Mesenchymal stem cell (in vitro differentiated cells and primary cell): Measurements from ENCODE around the gene RAX.
"Not testable (repeated sequence)": the region's sequence is repeated elsewhere in the genome, so short reads cannot be mapped to it uniquely, and the experiment has no call there.

ENCODE experiments used
- DNase-seq: peaks from one replicate; pipeline ENCODE4 v3.0.0-alpha.2; 2013
- H2AFZ ChIP-seq: one replicate; pipeline ENCODE4 v1.6.1; 2013; ENCODE audit warnings: low read depth, mild to moderate bottlenecking, control low read depth, inconsistent platforms, low read length, moderate library complexity
- H2AK5ac ChIP-seq: 2 replicates; pipeline ENCODE4 v1.6.1; 2013; ENCODE audit warnings: low read length, moderate library complexity, mild to moderate bottlenecking, inconsistent platforms; ENCODE audit not compliant: severe bottlenecking
- H2BK120ac ChIP-seq: one replicate; pipeline ENCODE4 v1.6.1; 2013; ENCODE audit warnings: low read depth, mild to moderate bottlenecking, inconsistent platforms, low read length, moderate library complexity
- H2BK12ac ChIP-seq, 2 experiments: one replicate each; pipeline ENCODE4 v1.6.1; 2013; ENCODE audit warnings: inconsistent platforms in 2 of 2, low read length in 2 of 2, mild to moderate bottlenecking in 2 of 2, moderate library complexity in 2 of 2, control low read depth in 1 of 2
- H2BK15ac ChIP-seq: one replicate; pipeline ENCODE4 v1.6.1; 2013; ENCODE audit warnings: mild to moderate bottlenecking, low read depth, inconsistent platforms; ENCODE audit not compliant: poor library complexity, severe bottlenecking
- H2BK5ac ChIP-seq: 2 replicates; pipeline ENCODE4 v1.6.1; 2013; ENCODE audit warnings: low read depth, mild to moderate bottlenecking, low read length, control low read depth, inconsistent platforms; ENCODE audit not compliant: poor library complexity, severe bottlenecking
- H3K14ac ChIP-seq, 2 experiments: one replicate each; pipeline ENCODE4 v1.6.1; 2013; ENCODE audit warnings: inconsistent platforms in 2 of 2, low read length in 2 of 2, control low read depth in 1 of 2, mild to moderate bottlenecking in 1 of 2, moderate library complexity in 1 of 2
- H3K18ac ChIP-seq, 2 experiments: one replicate each; pipeline ENCODE4 v1.6.1; 2013; ENCODE audit warnings: inconsistent platforms in 2 of 2, low read length in 2 of 2, control low read depth in 1 of 2, low read depth in 1 of 2, mild to moderate bottlenecking in 1 of 2
- H3K23ac ChIP-seq, 2 experiments: one replicate each; pipeline ENCODE4 v1.6.1; 2013; ENCODE audit warnings: inconsistent platforms in 2 of 2, low read length in 2 of 2, mild to moderate bottlenecking in 2 of 2, moderate library complexity in 2 of 2, control low read depth in 1 of 2
- H3K27ac ChIP-seq: 2 replicates; pipeline ENCODE4 v1.5.1; 2013; ENCODE audit warnings: mild to moderate bottlenecking, moderate library complexity, low read length, control low read depth, inconsistent platforms; ENCODE audit not compliant: poor library complexity, severe bottlenecking
- H3K27me3 ChIP-seq, 2 experiments: 2 replicates each; pipeline versions ENCODE4 v1.6.1 to v1.7.0; 2013; ENCODE audit warnings: low read length in 2 of 2, mild to moderate bottlenecking in 2 of 2, moderate library complexity in 2 of 2, control low read depth in 1 of 2, inconsistent platforms in 1 of 2; ENCODE audit not compliant: control insufficient read depth in 1 of 2, insufficient read depth in 1 of 2
- H3K36me3 ChIP-seq, 2 experiments: 2 replicates each; pipeline versions ENCODE4 v1.6.1 to v1.7.0; 2013; ENCODE audit warnings: low read length in 2 of 2, control low read depth in 1 of 2, inconsistent platforms in 1 of 2, low read depth in 1 of 2, mild to moderate bottlenecking in 1 of 2; ENCODE audit not compliant: insufficient read depth in 2 of 2, control insufficient read depth in 1 of 2
- H3K4ac ChIP-seq, 2 experiments: one replicate each; pipeline ENCODE4 v1.6.1; 2013; ENCODE audit warnings: inconsistent platforms in 2 of 2, low read length in 2 of 2, mild to moderate bottlenecking in 2 of 2, moderate library complexity in 2 of 2, control low read depth in 1 of 2, low read depth in 1 of 2
- H3K4me1 ChIP-seq: 2 replicates; pipeline ENCODE4 v1.6.1; 2013; ENCODE audit warnings: low read depth, low read length, control low read depth; ENCODE audit not compliant: control insufficient read depth, insufficient read depth
- H3K4me2 ChIP-seq: 2 replicates; pipeline ENCODE4 v1.6.1; 2013; ENCODE audit warnings: low read length, mild to moderate bottlenecking, inconsistent platforms; ENCODE audit not compliant: poor library complexity, severe bottlenecking
- H3K4me3 ChIP-seq, 2 experiments: 2 replicates each; pipeline versions ENCODE4 v1.5.1 to v1.7.0; 2013; ENCODE audit warnings: low read length in 2 of 2, mild to moderate bottlenecking in 2 of 2, control low read depth in 1 of 2, low read depth in 1 of 2; ENCODE audit not compliant: insufficient read depth in 1 of 2
- H3K79me1 ChIP-seq: replicated peaks from 2 replicates; pipeline ENCODE4 v1.6.1; 2013; ENCODE audit warnings: mild to moderate bottlenecking, control low read depth, low read length, inconsistent platforms; ENCODE audit not compliant: poor library complexity, severe bottlenecking
- H3K9ac ChIP-seq: 2 replicates; pipeline ENCODE4 v1.7.0; 2013; ENCODE audit warnings: mild to moderate bottlenecking, low read length, moderate library complexity
- H3K9me3 ChIP-seq: 2 replicates; pipeline ENCODE4 v1.7.0; 2013; ENCODE audit warnings: mild to moderate bottlenecking, low read length; ENCODE audit not compliant: control insufficient read depth
- H4K8ac ChIP-seq: one replicate; pipeline ENCODE4 v1.6.1; 2013; ENCODE audit warnings: inconsistent platforms, mild to moderate bottlenecking, low read length, moderate library complexity
- H4K91ac ChIP-seq: one replicate; pipeline ENCODE4 v1.6.1; 2013; ENCODE audit warnings: mild to moderate bottlenecking, low read length, inconsistent platforms
- WGBS: methylation state at CpG from one replicate; pipeline ENCODE4 v1.1.7; 2013; ENCODE audit warnings: mixed read lengths; 5-methylcytosine and 5-hydroxymethylcytosine counted together

Gene RAX

DNA sequence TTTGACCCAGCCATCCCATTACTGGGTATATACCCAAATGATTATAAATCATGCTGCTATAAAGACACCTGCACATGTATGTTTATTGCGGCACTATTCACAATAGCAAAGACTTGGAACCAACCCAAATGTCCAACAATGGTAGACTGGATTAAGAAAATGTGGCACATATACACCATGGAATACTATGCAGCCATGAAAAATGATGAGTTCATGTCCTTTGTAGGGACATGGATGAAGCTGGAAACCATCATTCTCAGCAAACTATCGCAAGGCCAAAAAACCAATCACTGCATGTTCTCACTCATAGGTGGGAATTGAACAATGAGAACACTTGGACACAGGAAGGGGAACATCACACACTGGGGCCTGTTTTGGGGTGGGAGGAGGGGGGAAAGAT, 11.0 kb downstream of the RAX start:
- peaks cover 47 to 48% of the 10 kb centered on the region in 2 experiments for H3K27me3 ChIP-seq
- not testable (repeated sequence) for H2BK12ac ChIP-seq, H3K9me3 ChIP-seq, H4K8ac ChIP-seq, H2AK5ac ChIP-seq, H2BK120ac ChIP-seq, H3K23ac ChIP-seq, H3K9ac ChIP-seq, H2AFZ ChIP-seq, H3K4me1 ChIP-seq, H4K91ac ChIP-seq, H3K18ac ChIP-seq, H3K27ac ChIP-seq, H3K4ac ChIP-seq, H3K14ac ChIP-seq, H3K36me3 ChIP-seq, H2BK15ac ChIP-seq, H3K4me3 ChIP-seq, DNase-seq, H3K4me2 ChIP-seq, H3K79me1 ChIP-seq, H2BK5ac ChIP-seq
- 70% methylated on average over 1 of the region's 2 CpGs for WGBS

DNA sequence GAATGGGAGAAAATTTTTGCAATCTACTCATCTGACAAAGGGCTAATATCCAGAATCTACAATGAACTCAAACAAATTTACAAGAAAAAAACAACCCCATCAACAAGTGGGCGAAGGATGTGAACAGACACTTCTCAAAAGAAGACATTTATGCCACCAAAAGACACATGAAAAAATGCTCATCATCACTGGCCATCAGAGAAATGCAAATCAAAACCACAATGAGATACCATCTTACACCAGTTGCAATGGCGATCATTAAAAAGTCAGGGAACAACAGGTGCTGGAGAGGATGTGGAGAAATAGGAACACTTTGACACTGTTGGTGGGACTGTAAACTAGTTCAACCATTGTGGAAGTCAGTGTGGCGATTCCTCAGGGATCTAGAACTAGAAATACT, 11.4 kb downstream of the RAX start:
- H3K36me3 ChIP-seq, H2BK15ac ChIP-seq, H3K4ac ChIP-seq, H3K18ac ChIP-seq, H3K23ac ChIP-seq, H3K4me3 ChIP-seq, H2BK120ac ChIP-seq, H3K9me3 ChIP-seq, DNase-seq, H3K4me2 ChIP-seq, H3K4me1 ChIP-seq, H4K8ac ChIP-seq, H2AFZ ChIP-seq, H4K91ac ChIP-seq, H3K27ac ChIP-seq, H2BK5ac ChIP-seq, H2BK12ac ChIP-seq, H3K79me1 ChIP-seq, H3K9ac ChIP-seq, H2AK5ac ChIP-seq, H3K14ac ChIP-seq: not testable (repeated sequence)
- WGBS = no CpG with 5 or more reads among the region's 3 CpGs
- H3K27me3 ChIP-seq = peaks cover 43 to 44% of the 10 kb centered on the region in 2 experiments

DNA sequence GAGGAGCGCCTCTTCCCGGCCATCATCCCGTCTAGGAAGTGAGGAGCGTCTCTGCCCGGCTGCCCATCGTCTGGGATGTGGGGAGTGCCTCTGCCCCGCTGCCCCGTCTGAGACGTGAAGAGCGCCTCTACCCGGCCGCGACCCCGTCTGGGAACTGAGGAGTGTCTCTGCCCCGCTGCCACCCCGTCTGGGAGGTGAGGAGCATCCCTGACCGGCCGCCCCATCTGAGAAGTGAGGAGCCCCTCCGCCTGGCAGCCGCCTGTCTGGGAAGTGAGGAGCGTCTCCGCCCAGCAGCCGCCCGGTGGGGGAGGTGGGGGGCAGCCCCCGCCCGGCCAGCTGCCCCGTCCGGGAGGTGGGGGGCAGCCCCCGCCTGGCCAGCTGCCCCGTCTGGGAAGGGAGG, 17.8 kb downstream of the RAX start:
- not testable (repeated sequence) for H4K91ac ChIP-seq, H3K4me1 ChIP-seq, H3K18ac ChIP-seq, H3K27ac ChIP-seq, H3K4ac ChIP-seq, H2BK120ac ChIP-seq, H3K23ac ChIP-seq, H3K36me3 ChIP-seq, H2AFZ ChIP-seq, H3K9ac ChIP-seq, H3K79me1 ChIP-seq, H2BK5ac ChIP-seq, H2BK12ac ChIP-seq, H3K4me2 ChIP-seq, H2BK15ac ChIP-seq, H3K14ac ChIP-seq, H4K8ac ChIP-seq, H3K9me3 ChIP-seq, H3K4me3 ChIP-seq, H2AK5ac ChIP-seq, DNase-seq
- 92% methylated on average over 27 of the region's 30 CpGs for WGBS
- H3K27me3 ChIP-seq = peaks cover 3 to 35% of the 10 kb centered on the region in 2 experiments

DNA sequence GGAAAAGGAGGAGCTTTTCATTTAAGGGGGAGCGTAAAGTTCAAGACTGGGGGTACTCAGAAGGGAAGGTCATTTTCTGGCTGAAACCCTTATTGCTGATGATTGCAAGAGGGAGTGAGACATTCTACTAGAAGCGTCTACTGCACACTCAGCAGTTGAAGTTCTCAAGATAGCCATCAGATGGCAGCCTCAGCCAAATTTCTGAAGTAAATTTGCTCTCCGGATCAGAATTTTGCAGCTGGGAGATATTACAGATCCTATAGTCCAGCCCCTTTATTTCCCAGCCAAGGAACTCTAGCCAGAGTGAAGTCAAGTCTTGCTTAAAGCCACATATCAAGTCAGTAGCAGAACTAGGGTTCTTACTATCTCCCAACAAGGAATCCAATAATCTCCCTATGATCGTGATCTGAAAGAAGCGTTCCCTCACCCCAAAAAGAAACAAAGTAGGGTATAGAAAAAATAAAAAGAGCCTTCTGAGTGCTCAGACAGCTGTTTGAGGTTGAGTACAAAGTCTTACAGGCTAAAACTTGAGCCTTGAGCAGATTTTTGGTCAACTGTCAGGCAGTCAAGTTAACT, 24.0 kb downstream of the RAX start:
- Histone ChIP-seq H3K27me3 (peaks cover 19 to 77% of the 10 kb centered on the region in 2 experiments), H3K4me2 (no peak overlapping the region), H4K8ac (no peak overlapping the region), H4K91ac (no peak overlapping the region), H3K14ac (no peak overlapping the region), H3K4me3 (no peak overlapping the region), H2AK5ac (no peak overlapping the region), H2BK15ac (no peak overlapping the region), H3K4me1 (no peaks in the 10 kb centered on the region), H2BK120ac (no peak overlapping the region), H2AFZ (no peak overlapping the region), H3K27ac (no peak overlapping the region), H3K23ac (no peak overlapping the region), H2BK5ac (no peak overlapping the region), H3K18ac (no peak overlapping the region), H3K36me3 (no peaks in the 10 kb centered on the region), H3K9me3 (no peaks in the 10 kb centered on the region), H3K4ac (no peak overlapping the region), H3K79me1 (no peaks in the 10 kb centered on the region), H2BK12ac (no peak overlapping the region), H3K9ac (peak overlapping the region; percentile 18)
- 3% methylated on average over 3 of the region's 5 CpGs for WGBS
- peak; percentile 60 for DNase-seq
